Measurements from ENCODE around the gene XPO6. TPM values are rescaled to one million over a fixed set of nuclear protein-coding genes. Genes with fewer than 3 reads are reported as not detected.

XPO6 gene
- total RNA-seq, 1 experiment from 2014 or later: 124 TPM

DNA sequence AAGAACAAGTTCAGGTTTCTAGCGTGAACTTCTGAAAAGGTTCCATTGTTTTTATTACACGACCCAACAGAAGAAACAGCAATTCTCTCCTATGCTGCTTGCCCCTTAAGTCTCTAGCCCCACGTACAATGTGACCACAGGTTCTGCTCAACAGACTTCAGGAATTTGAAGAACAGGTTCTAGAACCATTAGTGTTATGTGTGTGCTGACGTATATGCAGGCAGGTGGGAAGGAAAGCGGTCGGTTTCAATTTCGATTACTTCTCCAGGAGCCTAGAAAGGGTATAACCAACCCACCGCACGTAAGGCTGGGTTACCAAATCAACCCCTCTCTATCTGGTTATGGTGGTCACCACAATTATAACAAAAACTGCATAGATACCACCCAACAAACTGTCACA is 39.4 kb downstream of the XPO6 start:
- Histone ChIP-seq H3K56ac (ENCODE audit: insufficient read length, low read depth, low read length) (no peak overlapping the region), H2AFZ (ENCODE audit: low read length) (no peak overlapping the region), H3K4me2 (ENCODE audit: insufficient read depth, insufficient read length, low read length) (no peak overlapping the region), H3K18ac (ENCODE audit: insufficient read length, low read depth, low read length) (no peak overlapping the region), H3K9me3 (ENCODE audit: control insufficient read depth, low read depth, low read length) (no peaks in the 10 kb centered on the region), H4K91ac (ENCODE audit: insufficient read length, low read depth, low read length) (no peak overlapping the region), H3K79me1 (ENCODE audit: insufficient read depth, low read depth, low read length, poor library complexity, severe bottlenecking) (peaks cover 4% of the 10 kb centered on the region), H3K4me1 (ENCODE audit: insufficient read depth, low read length) (no peaks in the 10 kb centered on the region), H4K5ac (ENCODE audit: insufficient read length, low read depth, low read length) (no peak overlapping the region), H4K20me1 (ENCODE audit: control insufficient read depth, insufficient read depth, insufficient read length) (no peaks in the 10 kb centered on the region), H2BK5ac (ENCODE audit: insufficient read length, low read length) (no peak overlapping the region), H2BK15ac (ENCODE audit: low read depth, low read length) (no peak overlapping the region), H2BK12ac (ENCODE audit: insufficient read length, low read depth, low read length) (no peak overlapping the region), H2BK20ac (ENCODE audit: low read depth, low read length, poor library complexity, severe bottlenecking) (no peak overlapping the region), H2AK5ac (ENCODE audit: insufficient read length, low read length) (no peak overlapping the region), H3K27me3 (ENCODE audit: insufficient read depth, low read length) (no peaks in the 10 kb centered on the region), H3K14ac (ENCODE audit: insufficient read depth, low read length) (no peak overlapping the region), H2BK120ac (ENCODE audit: low read depth, low read length, poor library complexity, severe bottlenecking) (no peak overlapping the region), H3K23me2 (ENCODE audit: insufficient read length, low read depth, low read length, poor library complexity, severe bottlenecking) (no peaks in the 10 kb centered on the region), H3T11ph (ENCODE audit: low read length) (no peak overlapping the region), H3K27ac (ENCODE audit: insufficient read length, low read depth, low read length) (no peak overlapping the region), H3K23ac (ENCODE audit: insufficient read length, low read depth, low read length) (no peak overlapping the region), H4K8ac (replicated peaks; ENCODE audit: insufficient read length, low read depth, low read length) (no peak overlapping the region), H3K9ac (ENCODE audit: extremely low read depth, insufficient read length, low read length) (no peak overlapping the region), H3K79me2 (ENCODE audit: insufficient read depth, low read length) (no peaks in the 10 kb centered on the region; the same call in 1 of the 2 replicates), H3K4ac (ENCODE audit: low read depth, low read length) (no peak overlapping the region)
- Mint-ChIP-seq H3K4me1 (no peaks in the 10 kb centered on the region), H3K27me3 (ENCODE audit: low read depth) (no peaks in the 10 kb centered on the region; the same call in 1 of the 2 replicates), H3K27ac (no peak overlapping the region; a peak in 1 of 7 replicates), H3K4me3 (no peak overlapping the region), H3K36me3 (ENCODE audit: insufficient read depth in 1 of 3, low read depth in 3 of 3) (peaks cover 33 to 68% (median 49%) of the 10 kb centered on the region in 3 experiments; a peak in 6 of 7 replicates), H3K9me3 (no peaks in the 10 kb centered on the region)
- TF ChIP-seq, protein P1, sequence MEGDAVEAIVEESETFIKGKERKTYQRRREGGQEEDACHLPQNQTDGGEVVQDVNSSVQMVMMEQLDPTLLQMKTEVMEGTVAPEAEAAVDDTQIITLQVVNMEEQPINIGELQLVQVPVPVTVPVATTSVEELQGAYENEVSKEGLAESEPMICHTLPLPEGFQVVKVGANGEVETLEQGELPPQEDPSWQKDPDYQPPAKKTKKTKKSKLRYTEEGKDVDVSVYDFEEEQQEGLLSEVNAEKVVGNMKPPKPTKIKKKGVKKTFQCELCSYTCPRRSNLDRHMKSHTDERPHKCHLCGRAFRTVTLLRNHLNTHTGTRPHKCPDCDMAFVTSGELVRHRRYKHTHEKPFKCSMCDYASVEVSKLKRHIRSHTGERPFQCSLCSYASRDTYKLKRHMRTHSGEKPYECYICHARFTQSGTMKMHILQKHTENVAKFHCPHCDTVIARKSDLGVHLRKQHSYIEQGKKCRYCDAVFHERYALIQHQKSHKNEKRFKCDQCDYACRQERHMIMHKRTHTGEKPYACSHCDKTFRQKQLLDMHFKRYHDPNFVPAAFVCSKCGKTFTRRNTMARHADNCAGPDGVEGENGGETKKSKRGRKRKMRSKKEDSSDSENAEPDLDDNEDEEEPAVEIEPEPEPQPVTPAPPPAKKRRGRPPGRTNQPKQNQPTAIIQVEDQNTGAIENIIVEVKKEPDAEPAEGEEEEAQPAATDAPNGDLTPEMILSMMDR (conservative IDR thresholded peaks at IDR 0.05): no peak
- no peak for DNase-seq
- no CpG with 5 or more reads among the region's 9 CpGs for WGBS (ENCODE audit: extremely low coverage, insufficient read length, low lambda C conversion rate)

Measured in H9 (cell line).